HG02642 (cell line): Measurements from ENCODE around the gene CERK.
"Not testable (repeated sequence)": the region's sequence is repeated elsewhere in the genome, so short reads cannot be mapped to it uniquely, and the experiment has no call there.

Source experiments
- ATAC-seq: cut with Tn5 transposase; IDR thresholded peaks from one replicate; pipeline ENCODE4 v1.9.1; 2021; ENCODE audit warnings: mild to moderate bottlenecking; ENCODE audit not compliant: unreplicated experiment, poor library complexity

CERK gene

GRCh38 chr22:46734830-46735453 is 3.1 kb downstream of the CERK start:
- no peak for ATAC-seq

GRCh38 chr22:46734213-46734722 is 3.8 kb downstream of the CERK start:
- ATAC-seq = not testable (repeated sequence)

GRCh38 chr22:46732513-46732912 is 5.5 kb downstream of the CERK start:
- ATAC-seq = no peak

GRCh38 chr22:46732041-46732379 is 6.0 kb downstream of the CERK start:
- ATAC-seq = no peak

GRCh38 chr22:46731246-46732040 is 6.6 kb downstream of the CERK start:
- ATAC-seq = no peak

GRCh38 chr22:46730568-46731245 is 7.3 kb downstream of the CERK start:
- no peak for ATAC-seq

- no peak for ATAC-seq
Observed at GRCh38 chr22:46728470-46728869, 9.6 kb downstream of the CERK start.

GRCh38 chr22:46727813-46728364 is 10.2 kb downstream of the CERK start:
- ATAC-seq = no peak

GRCh38 chr22:46726986-46727317 is 11.1 kb downstream of the CERK start:
- ATAC-seq = peak; percentile 67

GRCh38 chr22:46726066-46726985 is 11.7 kb downstream of the CERK start:
- ATAC-seq = peak; percentile 60

GRCh38 chr22:46725096-46725495 is 13.0 kb downstream of the CERK start:
- ATAC-seq = no peak

- ATAC-seq = no peak
Observed at GRCh38 chr22:46723882-46724281, 14.2 kb downstream of the CERK start.

GRCh38 chr22:46721501-46722085 is 16.5 kb downstream of the CERK start:
- ATAC-seq = no peak

- ATAC-seq = no peak
Observed at GRCh38 chr22:46719921-46720320, 18.1 kb downstream of the CERK start.

- no peak for ATAC-seq
Observed at GRCh38 chr22:46714550-46714949, 23.5 kb downstream of the CERK start.

- ATAC-seq = no peak
Observed at GRCh38 chr22:46712288-46712687, 25.8 kb downstream of the CERK start.

GRCh38 chr22:46710806-46711205 is 27.2 kb downstream of the CERK start:
- no peak for ATAC-seq

GRCh38 chr22:46708766-46709330 is 29.2 kb downstream of the CERK start:
- ATAC-seq = no peak

GRCh38 chr22:46707827-46708570 is 30.1 kb downstream of the CERK start:
- ATAC-seq = no peak
